ENCODE results near the gene SPRN. TPM values are rescaled to one million over a fixed set of nuclear protein-coding genes. Genes with fewer than 3 reads are reported as not detected.

The SPRN gene
- total and polyA plus RNA-seq, 12 donors: 0.10 to 1.8 (median 0.60) TPM; not detected in 3

GRCh38 chr10:133391761-133392518 is 32.5 kb downstream of the SPRN start:
- peaks cover 0 to 4% of the 10 kb centered on the region in 2 donors for H3K36me3 ChIP-seq (replicated peaks in 1 of 2)
- no peak overlapping the region for H3K4me3 ChIP-seq
- intact Hi-C loops (cut with DNase I): no loop called here
- H3K9me3 ChIP-seq (replicated peaks in 1 of 3): no peaks in the 10 kb centered on the region
- TF ChIP-seq CTCF (IDR thresholded peaks at IDR 0.05) (no peak), POLR2A (IDR thresholded peaks at IDR 0.05) (no peak)
- 81 to 88% (median 87%) methylated on average over 12 of the region's 12 CpGs for WGBS, 4 donors
- DNase-seq: peak in 1 of 7 donors; percentile 45
- no peaks in the 10 kb centered on the region for H3K27me3 ChIP-seq
- H3K4me1 ChIP-seq (replicated peaks in 1 of 2): peaks cover 6 to 14% of the 10 kb centered on the region in 2 donors
- H3K27ac ChIP-seq: no peak overlapping the region

- peak in 1 of 7 donors; percentile 36 for DNase-seq
- TF ChIP-seq CTCF (IDR thresholded peaks at IDR 0.05) (no peak), POLR2A (IDR thresholded peaks at IDR 0.05) (no peak)
- no peak overlapping the region for H3K4me3 ChIP-seq
- H3K9me3 ChIP-seq (replicated peaks in 1 of 3): no peaks in the 10 kb centered on the region
- no peak overlapping the region for H3K27ac ChIP-seq
- no peaks in the 10 kb centered on the region for H3K27me3 ChIP-seq
- intact Hi-C loops (cut with DNase I): no loop called here
- peaks cover 6 to 14% of the 10 kb centered on the region in 2 donors for H3K4me1 ChIP-seq (replicated peaks in 1 of 2)
- 93 to 96% (median 95%) methylated on average over 12 of the region's 12 CpGs for WGBS, 4 donors
- H3K36me3 ChIP-seq (replicated peaks in 1 of 2): peaks cover 0 to 2% of the 10 kb centered on the region in 2 donors
These were observed 33.2 kb downstream of the SPRN start for GRCh38 chr10:133391249-133391635.

- TF ChIP-seq POLR2A (IDR thresholded peaks at IDR 0.05): no peak
- TF ChIP-seq CTCF (IDR thresholded peaks at IDR 0.05): no peak
- no peaks in the 10 kb centered on the region for H3K9me3 ChIP-seq (replicated peaks in 1 of 3)
- no peak overlapping the region for H3K27ac ChIP-seq
- no peaks in the 10 kb centered on the region for H3K27me3 ChIP-seq
- no peak overlapping the region for H3K4me3 ChIP-seq
- peak in 1 of 7 donors; percentile 46 for DNase-seq
- H3K36me3 ChIP-seq (replicated peaks in 1 of 2): no peaks in the 10 kb centered on the region
- peaks cover 6 to 14% of the 10 kb centered on the region in 2 donors for H3K4me1 ChIP-seq (replicated peaks in 1 of 2)
- intact Hi-C loops (cut with DNase I): no loop called here
- 90 to 94% (median 90%) methylated on average over 19 of the region's 19 CpGs for WGBS, 4 donors
These were observed 33.7 kb downstream of the SPRN start for GRCh38 chr10:133390597-133391248.

- H3K4me1 ChIP-seq (replicated peaks in 1 of 2): peaks cover 0 to 6% of the 10 kb centered on the region in 2 donors
- no peak overlapping the region for H3K4me3 ChIP-seq
- intact Hi-C loops (cut with DNase I): no loop called here
These were observed 35.2 kb downstream of the SPRN start for GRCh38 chr10:133388973-133389818.

More at GRCh38 chr10:133388973-133389818, 35.2 kb downstream of the SPRN start:
- Histone ChIP-seq H3K27me3 (no peaks in the 10 kb centered on the region), H3K9me3 (replicated peaks in 1 of 3) (no peaks in the 10 kb centered on the region), H3K36me3 (replicated peaks in 1 of 2) (peaks cover 0 to under 1% of the 10 kb centered on the region in 2 donors), H3K27ac (peak overlapping the region in 2 of 5 donors; percentile 40 to 44)
- no peak for TF ChIP-seq POLR2A (IDR thresholded peaks at IDR 0.05)
- no peak for TF ChIP-seq CTCF (IDR thresholded peaks at IDR 0.05)
- WGBS, 4 donors: 77 to 88% (median 79%) methylated on average over 27 to 39 of the region's 39 CpGs
- peak in 3 of 7 donors; percentile 13 to 53 (median 15) for DNase-seq
